DND-41 (cell line): ENCODE measurements around the gene HAO1.

Experiments used
- ATAC-seq: fragments of 200-7000 bp; cut with Tn5 transposase; 3 replicates; pipeline ENCODE4 v1.9.1; 2021; ENCODE audit warnings: low read depth; ENCODE audit not compliant: insufficient read depth
- DNase-seq: peaks from one replicate; pipeline ENCODE4 v3.0.0-alpha.2; 2020
- H2AFZ ChIP-seq: 2 replicates; pipeline ENCODE4 v1.6.0; 2012; ENCODE audit warnings: low read depth, low read length
- H3K27ac ChIP-seq: 2 replicates; pipeline ENCODE4 v1.5.1; 2012; ENCODE audit warnings: low read length, inconsistent platforms
- H3K27me3 ChIP-seq: fragments of 200-600 bp; sonication (generic); 2 replicates; pipeline ENCODE4 v1.6.0; 2012; ENCODE audit warnings: low read length, mild to moderate bottlenecking, inconsistent platforms; ENCODE audit not compliant: insufficient read depth, poor library complexity
- H3K36me3 ChIP-seq: 2 replicates; pipeline ENCODE4 v1.5.1; 2012; ENCODE audit warnings: low read length, inconsistent platforms; ENCODE audit not compliant: insufficient read depth
- H3K4me1 ChIP-seq: 2 replicates; pipeline ENCODE4 v1.5.1; 2012; ENCODE audit warnings: mild to moderate bottlenecking, low read length; ENCODE audit not compliant: insufficient read depth
- H3K4me2 ChIP-seq: 2 replicates; pipeline ENCODE4 v1.6.0; 2012; ENCODE audit warnings: mild to moderate bottlenecking, moderate library complexity, low read length, inconsistent platforms; ENCODE audit not compliant: insufficient read depth
- H3K4me3 ChIP-seq, 2 experiments: fragments of 200-600 bp in 1 of 2; shearing (Covaris generic) in 1 of 2; 2 replicates each; pipeline ENCODE4 v1.5.1; 2012 to 2016; ENCODE audit warnings: inconsistent platforms in 2 of 2, low read length in 2 of 2, mild to moderate bottlenecking in 2 of 2, low read depth in 1 of 2, moderate library complexity in 1 of 2
- H3K79me2 ChIP-seq: 2 replicates; pipeline ENCODE4 v1.6.0; 2012; ENCODE audit warnings: low read length, inconsistent platforms; ENCODE audit not compliant: insufficient read depth
- H3K9ac ChIP-seq: 2 replicates; pipeline ENCODE4 v1.6.0; 2012; ENCODE audit warnings: low read depth, mild to moderate bottlenecking, inconsistent platforms, low read length, moderate library complexity
- H3K9me3 ChIP-seq: 2 replicates; pipeline ENCODE4 v1.5.1; 2012; ENCODE audit warnings: low read length, moderate library complexity, mild to moderate bottlenecking, inconsistent platforms; ENCODE audit not compliant: insufficient read depth, severe bottlenecking
- H4K20me1 ChIP-seq: 2 replicates; pipeline ENCODE4 v1.6.0; 2012; ENCODE audit warnings: low read length; ENCODE audit not compliant: insufficient read depth
- CTCF ChIP-seq: IDR thresholded peaks from 2 replicates; pipeline ENCODE4 v1.5.1; 2012; ENCODE audit warnings: borderline replicate concordance, low read length, moderate library complexity, mild to moderate bottlenecking; ENCODE audit not compliant: poor library complexity, severe bottlenecking; ENCODE audit errors: extremely low read depth
- EZH2 ChIP-seq: IDR thresholded peaks from 3 replicates; pipeline ENCODE4 v1.6.1; 2012; ENCODE audit warnings: borderline replicate concordance, low read depth, mild to moderate bottlenecking, moderate library complexity, low read length, inconsistent platforms; ENCODE audit not compliant: severe bottlenecking

Gene HAO1

GRCh38 chr20:7975851-7976414 is 35.7 kb upstream of the HAO1 start:
- Histone ChIP-seq H3K4me1 (no peaks in the 10 kb centered on the region), H4K20me1 (no peaks in the 10 kb centered on the region), H3K79me2 (no peaks in the 10 kb centered on the region), H3K4me3 (no peak overlapping the region), H3K9me3 (no peaks in the 10 kb centered on the region), H3K36me3 (peaks cover 5% of the 10 kb centered on the region; the same call in 1 of the 2 replicates), H2AFZ (no peak overlapping the region), H3K27ac (no peak overlapping the region), H3K27me3 (peaks cover 12% of the 10 kb centered on the region), H3K9ac (no peak overlapping the region), H3K4me2 (no peak overlapping the region)
- no peak for ATAC-seq
- DNase-seq: no peak
- TF ChIP-seq CTCF (no peak), EZH2 (no peak)

- H3K4me2 ChIP-seq: no peak overlapping the region
- no peaks in the 10 kb centered on the region for H4K20me1 ChIP-seq
- no peak for DNase-seq
- H3K79me2 ChIP-seq: no peaks in the 10 kb centered on the region
- H3K9me3 ChIP-seq: no peaks in the 10 kb centered on the region
- H3K9ac ChIP-seq: no peak overlapping the region
- TF ChIP-seq CTCF (no peak), EZH2 (no peak)
- H3K27me3 ChIP-seq: peaks cover 12% of the 10 kb centered on the region
- no peaks in the 10 kb centered on the region for H3K4me1 ChIP-seq
- ATAC-seq: no peak
- H3K4me3 ChIP-seq: no peak overlapping the region
- no peak overlapping the region for H3K27ac ChIP-seq
- H3K36me3 ChIP-seq: no peaks in the 10 kb centered on the region
- no peak overlapping the region for H2AFZ ChIP-seq
Measured at GRCh38 chr20:7974785-7975435, 34.7 kb upstream of the HAO1 start.

- Histone ChIP-seq H3K9ac (no peak overlapping the region), H4K20me1 (no peaks in the 10 kb centered on the region), H2AFZ (no peak overlapping the region), H3K27me3 (peaks cover 14% of the 10 kb centered on the region), H3K4me2 (no peak overlapping the region), H3K79me2 (no peaks in the 10 kb centered on the region), H3K9me3 (no peaks in the 10 kb centered on the region), H3K4me1 (no peaks in the 10 kb centered on the region), H3K36me3 (no peaks in the 10 kb centered on the region), H3K27ac (no peak overlapping the region), H3K4me3 (no peak overlapping the region)
- DNase-seq (no peak), ATAC-seq (no peak)
- no peak for TF ChIP-seq CTCF
- TF ChIP-seq EZH2: no peak
Measured at GRCh38 chr20:7971536-7972280, 31.4 kb upstream of the HAO1 start.
